Measurements from ENCODE around the gene PTGES3.

PTGES3 gene

GRCh38 chr12:56626701-56627100 is 61.4 kb downstream of the PTGES3 start:
- DNase-seq = no peak

DNA sequence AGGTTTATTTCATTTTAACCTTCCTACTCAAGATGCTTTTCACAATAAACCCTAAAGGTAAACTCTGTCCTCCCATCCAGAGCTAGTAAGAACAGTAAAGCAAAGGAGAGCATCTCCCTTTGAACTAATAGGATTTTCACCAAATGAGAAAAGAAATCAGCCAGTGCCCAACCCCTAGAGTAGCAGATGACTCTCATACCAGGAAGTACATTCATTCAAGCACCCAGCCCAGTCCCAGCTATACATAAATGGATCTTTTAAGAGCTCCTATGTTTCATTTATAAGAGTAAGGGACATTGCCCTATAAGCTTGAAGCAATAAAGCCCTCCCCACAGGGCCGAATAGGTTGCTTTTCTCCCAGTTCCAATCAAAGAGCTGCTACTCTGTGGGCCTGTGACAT is 65.5 kb downstream of the PTGES3 start:
- DNase-seq = no peak

DNA sequence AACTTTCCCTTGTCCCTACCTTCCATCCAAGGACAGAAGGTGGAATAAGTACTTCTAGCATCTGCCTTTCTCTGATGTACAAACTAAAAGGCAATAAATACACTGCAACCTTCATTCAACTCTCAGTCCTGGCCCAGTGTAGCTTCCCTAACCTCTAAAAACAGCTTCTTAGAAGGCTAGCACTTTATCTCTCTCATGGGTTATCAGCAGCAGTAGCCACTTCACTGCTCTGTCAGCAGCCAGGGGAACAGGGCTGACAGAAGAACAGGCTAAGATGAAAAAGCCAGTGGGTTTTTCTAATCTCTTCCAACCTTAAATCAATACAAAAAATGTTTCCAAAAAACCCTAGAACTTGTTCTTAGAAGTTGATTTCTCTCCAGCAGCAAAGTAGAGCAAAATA is 71.2 kb downstream of the PTGES3 start:
- no peak for DNase-seq

GRCh38 chr12:56616244-56616643 is 71.8 kb downstream of the PTGES3 start:
- DNase-seq = no peak

- DNase-seq = no peak
Observed at GRCh38 chr12:56614627-56615026, 73.5 kb downstream of the PTGES3 start.

Measured in Kasumi-1 (cell line).